ENCODE measurements around the gene PRRX2. TPM values are rescaled to one million over a fixed set of nuclear protein-coding genes. Genes with fewer than 3 reads are reported as not detected.
A peak's percentile ranks its signal among the peaks of the same experiment; 100 is the strongest.

PRRX2 gene
- total and polyA plus RNA-seq, 9 of the 15 experiments (the other 6 are each of a cell fraction or from before 2014, with no cell fraction given), result 0.21 TPM; not detected in 8

GRCh38 chr9:129740174-129740573, 74.7 kb downstream of the PRRX2 start:
- Histone ChIP-seq H3K4me1 (replicated peaks in 1 of 2; ENCODE audit: control insufficient read depth in 2 of 2, insufficient read depth in 2 of 2, low read length in 2 of 2) (peaks cover 16 to 47% of the 10 kb centered on the region in 2 experiments), H3K27me3 (ENCODE audit: control insufficient read depth in 2 of 2, insufficient read depth in 2 of 2, low read length in 2 of 2) (peaks cover 4 to 19% of the 10 kb centered on the region in 2 experiments; a peak in 3 of 5 replicates), H4K20me1 (replicated peaks; ENCODE audit: control insufficient read depth, insufficient read depth, low read length) (no peaks in the 10 kb centered on the region), H3K27ac (ENCODE audit: extremely low read depth, low read depth, low read length) (no peak overlapping the region), H3K9me1 (ENCODE audit: control insufficient read depth, insufficient read depth, low read length) (no peaks in the 10 kb centered on the region), H2AFZ (ENCODE audit: low read depth, low read length) (no peak overlapping the region), H3K9ac (ENCODE audit: insufficient read depth in 1 of 2, low read depth in 2 of 2, low read length in 2 of 2) (0 out of 4 replicates have a peak overlapping the region, but pooled peaks of 1 of the 2 experiments have one; percentile 12), H3K79me2 (ENCODE audit: control insufficient read depth, insufficient read depth, low read length) (no peaks in the 10 kb centered on the region), H3K9me3 (replicated peaks; ENCODE audit: control insufficient read depth, insufficient read depth, low read depth, low read length) (no peaks in the 10 kb centered on the region), H3K36me3 (ENCODE audit: control insufficient read depth, insufficient read depth, low read length) (no peaks in the 10 kb centered on the region), H3K4me2 (ENCODE audit: insufficient read depth, low read length) (no peak overlapping the region), H3K4me3 (no peak overlapping the region)
- BruUV-seq (replicated peaks), result no TSS peak
- ChIA-PET CTCF (ENCODE audit: low intra/inter-chr PET ratio) (interaction anchor here (1.3 kb wide), 1 partner anchor 44 kb away, joined by 4 read pairs; no protein-coding TSS in a partner anchor), POLR2A (interaction anchor here (0.6 to 1.9 kb wide), 7 partner anchors 8 to 69 kb away, joined by 3 to 6 read pairs (median 3); no protein-coding TSS in a partner anchor)
- DNase-seq (ENCODE audit: extremely low read depth in 1 of 4, low spot score in 3 of 4) (no peak), FAIRE-seq (no peak), ATAC-seq (no peak)
- 41% methylated on average over 7 of the region's 7 CpGs for WGBS (ENCODE audit: insufficient coverage, low coverage, missing lambda C conversion rate)
- intact Hi-C loops (cut with micrococcal nuclease), result no loop called here
- in situ Hi-C loops (cut with MboI), result no loop called here
- TF ChIP-seq MCM7 (IDR thresholded peaks at IDR 0.05) (no peak), ATF3 (IDR thresholded peaks at IDR 0.05) (peak; percentile 71), ATF3 (CRISPR knock-in tag; conservative IDR thresholded peaks at IDR 0.05) (no peak), TAL1 (IDR thresholded peaks at IDR 0.05) (no peak)

Data from K562 (cell line).